Keratinocyte (primary cell): ENCODE results near the gene PIK3CD. TPM values are rescaled to one million over a fixed set of nuclear protein-coding genes. Genes with fewer than 3 reads are reported as not detected.

Source experiments
- DNase-seq: peaks from one replicate; pipeline ENCODE4 v3.0.0-alpha.2; 2011; ENCODE audit warnings: low read depth, missing footprints, low spot score
- FAIRE-seq: peaks from 2 replicates; lab custom pipeline; 2011; peaks lifted over from hg19 to GRCh38; lab: Jason Lieb, UNC
- H2AFZ ChIP-seq: 2 replicates; pipeline ENCODE4 v1.6.0; 2012; ENCODE audit warnings: low read length, control low read depth, inconsistent platforms; ENCODE audit not compliant: control insufficient read depth
- H3K27ac ChIP-seq: 2 replicates; pipeline ENCODE4 v1.5.1; 2011; ENCODE audit warnings: low read length; ENCODE audit not compliant: control insufficient read depth, insufficient read depth
- H3K27me3 ChIP-seq: 3 replicates; pipeline ENCODE4 v1.6.0; 2011; ENCODE audit warnings: low read length; ENCODE audit not compliant: control insufficient read depth, insufficient read depth; ENCODE audit errors: extremely low read depth
- H3K36me3 ChIP-seq, 2 experiments: 2 replicates in 1 of 2; 3 replicates in 1 of 2; pipeline ENCODE4 v1.5.1; 2011; ENCODE audit warnings: low read length in 2 of 2, mild to moderate bottlenecking in 1 of 2; ENCODE audit not compliant: control insufficient read depth in 2 of 2, insufficient read depth in 2 of 2; ENCODE audit errors: extremely low read depth in 1 of 2
- H3K4me1 ChIP-seq: 3 replicates; pipeline ENCODE4 v1.5.1; 2011; ENCODE audit warnings: low read length; ENCODE audit not compliant: control insufficient read depth, insufficient read depth; ENCODE audit errors: extremely low read depth
- H3K4me2 ChIP-seq: 3 replicates; pipeline ENCODE4 v1.6.0; 2011; ENCODE audit warnings: low read depth, low read length; ENCODE audit not compliant: control insufficient read depth, insufficient read depth; ENCODE audit errors: extremely low read depth
- H3K4me3 ChIP-seq, 3 experiments: fragments of 200-600 bp in 1 of 3; sonication (generic) in 1 of 3; 2 replicates in 2 of 3; 3 replicates in 1 of 3; pipeline ENCODE4 v1.5.1; 2011 to 2016; ENCODE audit warnings: low read length in 3 of 3, mild to moderate bottlenecking in 3 of 3, control low read depth in 2 of 3, inconsistent platforms in 1 of 3, low read depth in 1 of 3, mixed read lengths in 1 of 3, mixed run types in 1 of 3, moderate library complexity in 1 of 3; ENCODE audit not compliant: control insufficient read depth in 2 of 3, insufficient read depth in 2 of 3; ENCODE audit errors: extremely low read depth in 1 of 3
- H3K79me2 ChIP-seq: 2 replicates; pipeline ENCODE4 v1.6.0; 2012; ENCODE audit warnings: low read length; ENCODE audit not compliant: control insufficient read depth, insufficient read depth
- H3K9ac ChIP-seq: 3 replicates; pipeline ENCODE4 v1.6.0; 2011; ENCODE audit warnings: low read length; ENCODE audit not compliant: control insufficient read depth, insufficient read depth; ENCODE audit errors: extremely low read depth
- H3K9me1 ChIP-seq: 3 replicates; pipeline ENCODE4 v1.6.0; 2011; ENCODE audit warnings: low read length; ENCODE audit not compliant: control insufficient read depth, insufficient read depth; ENCODE audit errors: extremely low read depth
- H3K9me3 ChIP-seq: 2 replicates; pipeline ENCODE4 v1.5.1; 2012; ENCODE audit warnings: low read depth, low read length; ENCODE audit not compliant: control insufficient read depth
- H4K20me1 ChIP-seq: 3 replicates; pipeline ENCODE4 v1.6.0; 2011; ENCODE audit warnings: low read length; ENCODE audit not compliant: control insufficient read depth, insufficient read depth; ENCODE audit errors: extremely low read depth
- EZH2 ChIP-seq: IDR thresholded peaks from one replicate; pipeline ENCODE4 v1.6.1; 2012; ENCODE audit warnings: inconsistent platforms, mild to moderate bottlenecking, low read length, moderate library complexity
- dilution Hi-C: fragments of 300-500 bp; cut with MboI; formaldehyde crosslinking; loops from one replicate; pipeline ENCODE4 v1.7.0; 2020; ENCODE audit warnings: low sequenced_read_pairs; ENCODE audit not compliant: extremely low pct_ligation_motif_present
- polyA plus RNA-seq, 5 experiments: library from polyadenylated mRNA; depleted of rRNA in 3 of 5; stranded (reverse) in 3 of 5; stranded (forward) in 1 of 5; unstranded in 1 of 5; fragments of >200 nt; gene quantifications; 1 replicate in 1 of 5; 2 replicates in 3 of 5; 3 replicates in 1 of 5; pipeline versions ENCODE4 v1.2.1 to v1.2.3, GENCODE V29; 2011 to 2012; ENCODE audit warnings: missing spikeins in 2 of 5, low read depth in 1 of 5, low replicate concordance in 1 of 5
- TF ChIP-seq, protein P1 (sequence below), 3 experiments: IDR thresholded peaks in 1 of 3; conservative IDR thresholded peaks in 1 of 3; optimal IDR thresholded peaks in 1 of 3; 2 replicates in 2 of 3; 3 replicates in 1 of 3; pipeline versions ENCODE3 to v1.5.1; 2011; ENCODE audit warnings: low read length in 3 of 3, mild to moderate bottlenecking in 3 of 3, moderate library complexity in 2 of 3, control low read depth in 1 of 3, inconsistent platforms in 1 of 3; ENCODE audit not compliant: insufficient read depth in 2 of 3; ENCODE audit errors: extremely low read depth in 1 of 3

Gene PIK3CD
- polyA plus RNA-seq, 1 donor (not counting 4 experiments of a cell fraction or from before 2014, with no cell fraction given): 7.8 TPM

DNA sequence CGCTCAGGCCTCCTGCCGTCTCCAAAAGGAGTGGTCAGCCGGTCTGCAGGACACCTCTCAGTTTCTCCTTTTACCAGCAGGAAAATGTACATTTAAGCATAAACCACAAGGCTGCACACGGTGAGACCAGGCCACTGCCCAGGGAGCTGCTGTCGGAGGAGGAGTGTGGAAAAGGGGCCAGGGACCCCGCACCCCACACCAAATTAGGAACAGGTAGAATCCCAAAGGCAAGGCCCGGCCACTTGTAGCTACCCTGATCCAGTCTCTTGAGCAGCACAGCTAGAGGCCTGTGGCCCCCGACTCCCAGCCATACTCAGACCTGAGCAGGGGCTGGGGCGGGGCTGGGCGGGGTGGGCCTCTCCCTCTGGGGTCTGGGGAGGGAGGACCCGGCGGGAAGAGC is 78.0 kb downstream of the PIK3CD start:
- H3K9ac ChIP-seq: no peak overlapping the region

DNA sequence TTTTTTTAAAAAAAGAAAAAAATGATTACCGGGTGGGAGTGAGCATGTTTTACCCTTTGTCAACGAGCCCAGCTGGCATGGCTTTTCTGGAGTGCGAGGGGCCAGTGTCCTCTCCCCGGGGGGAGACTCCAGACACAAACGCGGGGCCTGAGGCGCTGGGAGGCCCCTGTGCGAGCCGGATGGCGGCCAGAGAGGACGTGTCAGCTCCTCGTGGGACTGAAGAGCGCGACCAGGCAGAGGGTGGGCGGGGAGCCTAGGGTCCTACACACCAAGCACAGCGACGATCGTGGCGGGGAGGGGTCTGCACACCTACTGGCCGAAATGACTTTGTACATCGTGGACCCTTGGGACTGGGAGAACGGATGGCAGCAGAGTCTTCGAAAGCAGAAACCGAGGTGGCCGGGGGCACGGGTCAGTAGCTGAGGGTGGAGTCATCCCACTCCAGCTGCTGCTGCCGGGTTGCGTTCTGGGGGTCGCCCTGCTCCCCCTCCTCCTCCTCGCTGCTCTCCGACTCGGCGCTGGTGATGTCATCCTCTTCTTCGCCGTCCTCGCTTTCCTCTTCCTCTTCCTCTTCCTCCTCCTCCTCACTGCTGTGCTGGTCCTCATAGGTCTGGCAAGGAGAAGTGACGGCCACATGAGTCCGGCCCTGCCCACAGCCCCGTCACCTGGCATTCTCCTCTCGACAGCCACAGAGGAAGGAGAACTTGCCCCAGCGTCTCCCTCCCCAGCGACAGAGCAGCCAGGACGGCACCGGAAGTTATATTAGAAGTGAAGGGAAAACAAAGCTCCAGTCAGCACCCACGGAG is 78.8 kb downstream of the PIK3CD start:
- Histone ChIP-seq H3K27me3 (no peaks in the 10 kb centered on the region), H3K9me1 (no peaks in the 10 kb centered on the region), H3K4me2 (no peak overlapping the region), H3K36me3 (peaks cover 50 to 54% of the 10 kb centered on the region in 2 experiments), H3K9ac (no peak overlapping the region), H3K27ac (no peak overlapping the region), H2AFZ (no peak overlapping the region), H3K4me1 (no peaks in the 10 kb centered on the region), H3K9me3 (no peaks in the 10 kb centered on the region), H4K20me1 (peaks cover 1% of the 10 kb centered on the region), H3K4me3 (no peak overlapping the region), H3K79me2 (peaks cover 2% of the 10 kb centered on the region)
- no peak for DNase-seq
- dilution Hi-C loops: no loop called here
- TF ChIP-seq, protein P1, sequence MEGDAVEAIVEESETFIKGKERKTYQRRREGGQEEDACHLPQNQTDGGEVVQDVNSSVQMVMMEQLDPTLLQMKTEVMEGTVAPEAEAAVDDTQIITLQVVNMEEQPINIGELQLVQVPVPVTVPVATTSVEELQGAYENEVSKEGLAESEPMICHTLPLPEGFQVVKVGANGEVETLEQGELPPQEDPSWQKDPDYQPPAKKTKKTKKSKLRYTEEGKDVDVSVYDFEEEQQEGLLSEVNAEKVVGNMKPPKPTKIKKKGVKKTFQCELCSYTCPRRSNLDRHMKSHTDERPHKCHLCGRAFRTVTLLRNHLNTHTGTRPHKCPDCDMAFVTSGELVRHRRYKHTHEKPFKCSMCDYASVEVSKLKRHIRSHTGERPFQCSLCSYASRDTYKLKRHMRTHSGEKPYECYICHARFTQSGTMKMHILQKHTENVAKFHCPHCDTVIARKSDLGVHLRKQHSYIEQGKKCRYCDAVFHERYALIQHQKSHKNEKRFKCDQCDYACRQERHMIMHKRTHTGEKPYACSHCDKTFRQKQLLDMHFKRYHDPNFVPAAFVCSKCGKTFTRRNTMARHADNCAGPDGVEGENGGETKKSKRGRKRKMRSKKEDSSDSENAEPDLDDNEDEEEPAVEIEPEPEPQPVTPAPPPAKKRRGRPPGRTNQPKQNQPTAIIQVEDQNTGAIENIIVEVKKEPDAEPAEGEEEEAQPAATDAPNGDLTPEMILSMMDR (optimal IDR thresholded peaks at IDR 0.05 in 1 of 3, IDR thresholded peaks at IDR 0.05 in 1 of 3, conservative IDR thresholded peaks at IDR 0.05 in 1 of 3; ENCODE audit: extremely low read depth in 1 of 3, insufficient read depth in 2 of 3, low read length in 3 of 3): no peak
- TF ChIP-seq EZH2: no peak
- FAIRE-seq: no peak

More for the DNA sequence above, 78.0 kb downstream of the PIK3CD start:
- dilution Hi-C loops: no loop called here
- no peak for TF ChIP-seq EZH2
- TF ChIP-seq, protein P1 (optimal IDR thresholded peaks at IDR 0.05 in 1 of 3, IDR thresholded peaks at IDR 0.05 in 1 of 3, conservative IDR thresholded peaks at IDR 0.05 in 1 of 3; ENCODE audit: extremely low read depth in 1 of 3, insufficient read depth in 2 of 3, low read length in 3 of 3): no peak
- no peak overlapping the region for H3K4me3 ChIP-seq
- H3K27ac ChIP-seq: no peak overlapping the region
- peaks cover 42 to 46% of the 10 kb centered on the region in 2 experiments for H3K36me3 ChIP-seq
- H4K20me1 ChIP-seq: no peaks in the 10 kb centered on the region
- H3K9me3 ChIP-seq: no peaks in the 10 kb centered on the region
- DNase-seq: no peak
- no peaks in the 10 kb centered on the region for H3K4me1 ChIP-seq
- H3K4me2 ChIP-seq: no peak overlapping the region
- no peak overlapping the region for H2AFZ ChIP-seq
- FAIRE-seq: no peak
- no peaks in the 10 kb centered on the region for H3K27me3 ChIP-seq
- no peaks in the 10 kb centered on the region for H3K9me1 ChIP-seq
- peaks cover 2% of the 10 kb centered on the region for H3K79me2 ChIP-seq
